Mucosa of descending colon (tissue), 3 donors: ENCODE results near the gene NCAPD2. TPM values are rescaled to one million over a fixed set of nuclear protein-coding genes. Genes with fewer than 3 reads are reported as not detected.

Source experiments
- ATAC-seq: fragments of 200-7000 bp; cut with Tn5 transposase; one replicate; pipeline ENCODE4 v1.9.1; 2020; ENCODE audit warnings: mild to moderate bottlenecking, moderate library complexity
- DNase-seq, 3 donors: peaks; one replicate each; pipeline ENCODE4 v3.0.0-alpha.2; 2020
- H3K36me3 ChIP-seq: fragments of 200-600 bp; one replicate; pipeline ENCODE4 v1.8.0; 2021; ENCODE audit warnings: low read depth, mild to moderate bottlenecking
- H3K4me1 ChIP-seq: fragments of 200-600 bp; one replicate; pipeline ENCODE4 v1.8.0; 2021; ENCODE audit warnings: low read depth, mild to moderate bottlenecking
- H3K4me3 ChIP-seq: fragments of 200-600 bp; one replicate; pipeline ENCODE4 v1.8.0; 2021; ENCODE audit warnings: mild to moderate bottlenecking
- H3K9me3 ChIP-seq: fragments of 200-600 bp; one replicate; pipeline ENCODE4 v1.8.0; 2021; ENCODE audit warnings: mild to moderate bottlenecking
- CTCF ChIP-seq: fragments of 200-600 bp; IDR thresholded peaks from one replicate; pipeline ENCODE4 v1.8.0; 2022; ENCODE audit warnings: antibody characterized with exemption, mild to moderate bottlenecking
- intact Hi-C, 2 donors: fragments of 100-400 bp; cut with DNase I in 1 of 2; cut with micrococcal nuclease in 1 of 2; formaldehyde crosslinking; loops; one replicate each; pipeline versions ENCODE4 v1.11.0 to v1.11.1; 2022; cut with DNase I, micrococcal nuclease
- total RNA-seq, 3 donors: library from RNA; stranded (reverse); fragmentation: NEBNext Ultra II Directional in 2 of 3; extraction: Animal tissue kit (Norgen Biotek cat#: 25700) in 2 of 3; gene quantifications; one replicate each; pipeline versions ENCODE4 v1.2.1 to v1.2.4, GENCODE V29; 2021 to 2023
- donor health status: DM: no; HTN: no; CAD: no; lungs with moderate emphysema.
- donor health status: DM: no; HTN: no; CAD: no.
- donor health status: DM: no; HTN: yes; CAD: no.

Gene NCAPD2
- total RNA-seq, 3 donors from 2014 or later = 25.5 to 47.0 (median 26.0) TPM

DNA sequence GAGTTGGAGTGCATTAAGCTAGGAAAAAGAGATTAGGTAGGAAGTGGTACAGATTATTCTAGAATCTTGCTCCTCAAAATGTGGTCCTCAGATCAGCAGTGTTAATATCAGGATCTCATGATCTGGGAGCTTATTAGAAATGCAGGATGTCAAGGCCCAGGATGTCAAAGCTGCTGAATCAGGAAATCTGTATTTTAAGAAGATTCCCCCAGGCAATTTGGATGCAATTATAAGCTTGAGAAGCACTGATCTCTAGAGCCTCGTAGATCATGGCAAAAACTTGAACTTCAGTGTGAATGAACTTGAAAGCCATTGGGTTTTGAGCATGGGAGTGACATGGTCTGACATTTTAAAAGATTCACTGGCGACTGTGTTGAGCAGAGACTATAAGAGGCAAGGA lies 6.6 kb downstream of the NCAPD2 start:
- Histone ChIP-seq H3K36me3 (no peaks in the 10 kb centered on the region), H3K4me3 (no peak overlapping the region), H3K4me1 (peaks cover 3% of the 10 kb centered on the region), H3K9me3 (no peaks in the 10 kb centered on the region)
- DNase-seq (no peak), ATAC-seq (no peak)
- intact Hi-C loops = no loop called here
- no peak for TF ChIP-seq CTCF

DNA sequence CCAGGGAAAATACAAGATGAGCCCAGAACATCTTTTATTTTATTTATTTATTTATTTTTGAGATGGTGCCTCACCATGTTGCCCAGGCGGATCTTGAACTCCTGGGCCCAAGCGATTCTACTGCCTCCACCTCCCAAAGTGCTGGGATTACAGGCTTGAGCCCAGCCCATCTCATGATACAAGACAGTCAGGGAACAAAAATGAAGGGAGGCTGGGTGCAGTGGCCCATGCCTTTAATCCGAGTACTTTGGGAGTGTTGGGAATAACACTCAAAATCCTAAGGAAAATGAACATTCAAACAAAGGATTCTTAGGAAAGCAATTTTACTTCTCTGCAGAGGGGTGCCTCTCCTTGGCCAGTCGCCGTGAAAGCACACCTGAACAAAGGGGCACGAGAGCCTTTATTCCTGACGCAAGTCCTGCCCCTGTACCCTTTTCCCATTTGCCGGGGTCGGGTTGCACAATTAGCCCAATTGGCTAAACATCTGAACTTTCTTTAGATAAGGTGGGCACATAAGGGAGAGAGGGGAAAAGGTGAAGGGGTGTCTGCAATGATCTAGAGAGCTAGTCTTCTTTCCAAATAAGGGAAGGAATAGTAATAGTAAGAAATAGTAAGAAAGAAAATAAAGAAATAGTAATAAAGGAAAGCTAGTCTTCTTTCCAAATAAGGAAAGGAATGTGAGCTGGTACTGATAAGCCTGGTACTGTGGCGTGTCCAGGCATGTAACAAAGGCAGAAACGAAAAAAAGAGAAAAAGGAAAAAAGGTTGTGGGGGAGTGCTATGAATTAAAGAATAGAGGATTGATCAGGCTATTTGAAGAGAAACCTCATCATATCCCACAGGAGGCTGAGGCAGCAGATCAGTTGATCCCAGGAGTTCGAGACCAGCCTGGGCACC lies 13.4 kb downstream of the NCAPD2 start:
- no peak for ATAC-seq
- Histone ChIP-seq H3K4me3 (no peak overlapping the region), H3K36me3 (no peaks in the 10 kb centered on the region), H3K9me3 (no peaks in the 10 kb centered on the region), H3K4me1 (no peaks in the 10 kb centered on the region)
- no peak for DNase-seq
- no peak for TF ChIP-seq CTCF
- intact Hi-C loops = no loop called here

DNA sequence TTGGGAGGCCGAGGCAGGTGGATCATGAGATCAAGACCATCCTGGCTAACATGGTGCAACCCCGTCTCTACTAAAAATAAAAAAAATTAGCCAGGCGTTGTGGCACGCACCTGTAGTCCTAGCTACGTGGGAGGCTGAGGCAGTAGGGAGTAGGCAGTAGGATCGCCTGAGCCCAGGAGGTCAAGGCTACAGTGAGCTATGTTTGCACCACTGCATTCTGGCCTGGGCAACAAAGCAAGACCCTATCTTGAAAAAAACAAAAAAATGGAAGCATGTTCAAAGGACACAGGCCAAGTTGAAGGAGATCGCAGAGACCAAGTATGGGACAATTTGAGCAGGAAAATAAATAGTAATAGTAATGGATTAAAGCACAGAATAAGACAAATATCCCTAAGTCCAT lies 14.2 kb downstream of the NCAPD2 start:
- no peaks in the 10 kb centered on the region for H3K4me1 ChIP-seq
- no peak for DNase-seq
- ATAC-seq = no peak
- no peaks in the 10 kb centered on the region for H3K9me3 ChIP-seq
- TF ChIP-seq CTCF = no peak
- no peaks in the 10 kb centered on the region for H3K36me3 ChIP-seq
- no peak overlapping the region for H3K4me3 ChIP-seq
- intact Hi-C loops = no loop called here

DNA sequence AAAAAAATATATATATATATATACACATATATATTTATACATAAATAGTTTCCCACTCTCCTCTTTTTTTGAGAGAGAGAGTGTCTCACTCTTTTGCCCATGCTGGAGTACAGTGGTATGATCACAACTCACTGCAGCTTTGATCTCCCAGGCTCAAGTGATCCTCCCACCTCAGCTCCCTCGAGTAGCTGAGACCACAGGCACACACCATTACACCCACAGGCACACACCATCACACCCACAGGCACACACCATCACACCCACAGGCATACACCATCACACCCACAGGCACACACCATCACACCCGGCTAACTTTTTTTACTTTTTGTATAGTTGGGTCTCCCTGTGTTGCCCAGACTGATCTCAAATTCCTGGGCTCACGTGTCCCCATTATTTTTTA lies 26.3 kb downstream of the NCAPD2 start:
- Histone ChIP-seq H3K4me3 (no peak overlapping the region), H3K36me3 (peaks cover 26% of the 10 kb centered on the region), H3K4me1 (no peaks in the 10 kb centered on the region), H3K9me3 (no peaks in the 10 kb centered on the region)
- intact Hi-C loops = no loop called here
- TF ChIP-seq CTCF = no peak
- no peak for DNase-seq
- ATAC-seq = no peak

DNA sequence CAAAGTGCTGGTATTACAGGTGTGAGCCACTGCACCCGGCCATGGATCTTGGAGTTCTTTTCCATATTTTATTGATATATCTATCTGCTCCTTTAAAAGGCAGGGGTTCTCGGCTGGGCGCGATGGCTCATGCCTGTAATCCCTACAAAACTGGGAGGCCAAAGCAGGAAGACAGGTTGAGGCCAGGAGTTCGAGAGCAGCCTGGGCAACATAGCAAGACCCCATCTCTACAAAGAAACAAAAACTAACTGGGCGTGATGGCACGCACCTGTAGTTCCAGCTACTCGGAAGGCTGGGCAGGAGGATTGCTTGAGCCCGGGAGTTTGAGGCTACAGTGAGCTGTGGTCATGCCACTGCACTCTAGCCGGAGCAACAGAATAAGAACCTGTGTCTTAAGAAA lies 28.3 kb downstream of the NCAPD2 start:
- H3K4me3 ChIP-seq = no peak overlapping the region
- no peak for DNase-seq
- peaks cover 30% of the 10 kb centered on the region for H3K36me3 ChIP-seq
- no peaks in the 10 kb centered on the region for H3K4me1 ChIP-seq
- H3K9me3 ChIP-seq = no peaks in the 10 kb centered on the region
- intact Hi-C loops = no loop called here
- TF ChIP-seq CTCF = no peak
- ATAC-seq = no peak
